H1 (cell line): Measurements from ENCODE around the gene SSH2. TPM values are rescaled to one million over a fixed set of nuclear protein-coding genes. Genes with fewer than 3 reads are reported as not detected.

Experiments used
- CTCF ChIA-PET: fragments of 300-600 bp; sonication (Branson Sonifier 250); formaldehyde crosslinking; loops from one replicate; lab custom pipeline; 2021; ENCODE audit not compliant: partially characterized antibody; lab: Charles Lee
- POLR2A ChIA-PET: fragments of 300-600 bp; sonication (Branson Sonifier 250); formaldehyde crosslinking; loops from one replicate; lab custom pipeline; 2021; ENCODE audit warnings: inconsistent platforms; ENCODE audit not compliant: partially characterized antibody; lab: Charles Lee
- DNase-seq, 2 experiments: peaks; one replicate each; pipeline versions ENCODE4 v3.0.0 to v3.0.0-alpha.2; 2010 to 2022; ENCODE audit warnings: low spot score in 2 of 2, low read depth in 1 of 2, mixed read lengths in 1 of 2
- FAIRE-seq: peaks from 2 replicates; lab custom pipeline; 2011; peaks lifted over from hg19 to GRCh38; lab: Jason Lieb, UNC
- H2AFZ ChIP-seq: 2 replicates; pipeline ENCODE4 v1.8.1; 2012; ENCODE audit warnings: low read length, inconsistent platforms
- H2AK5ac ChIP-seq: 2 replicates; pipeline ENCODE4 v1.6.1; 2013; ENCODE audit warnings: low read depth, low read length
- H2BK120ac ChIP-seq: replicated peaks from 2 replicates; pipeline ENCODE3; 2013; ENCODE audit warnings: low read depth, low read length, inconsistent platforms
- H2BK12ac ChIP-seq: 2 replicates; pipeline ENCODE4 v1.6.1; 2013; ENCODE audit warnings: low read depth, low read length
- H2BK15ac ChIP-seq: 2 replicates; pipeline ENCODE4 v1.6.1; 2013; ENCODE audit warnings: low read length
- H2BK20ac ChIP-seq: 2 replicates; pipeline ENCODE4 v1.6.1; 2013; ENCODE audit warnings: low read length
- H2BK5ac ChIP-seq: 2 replicates; pipeline ENCODE4 v1.6.1; 2013; ENCODE audit warnings: low read depth, low read length
- H3K14ac ChIP-seq: 2 replicates; pipeline ENCODE4 v1.6.1; 2013; ENCODE audit warnings: inconsistent platforms; ENCODE audit not compliant: insufficient read length
- H3K18ac ChIP-seq: 2 replicates; pipeline ENCODE4 v1.6.1; 2013; ENCODE audit warnings: low read length; ENCODE audit errors: extremely low read depth
- H3K23ac ChIP-seq: 2 replicates; pipeline ENCODE4 v1.6.1; 2013; ENCODE audit warnings: inconsistent platforms; ENCODE audit not compliant: insufficient read length
- H3K23me2 ChIP-seq: 2 replicates; pipeline ENCODE4 v1.6.1; 2013; ENCODE audit warnings: low read depth, low read length
- H3K27ac ChIP-seq: 2 replicates; pipeline ENCODE4 v1.6.1; 2011; ENCODE audit warnings: low read depth, low read length, inconsistent platforms
- H3K27me3 ChIP-seq, 4 experiments: replicated peaks in 1 of 4; 1 replicate in 1 of 4; 2 replicates in 3 of 4; pipeline versions ENCODE4 v1.6.1 to v1.8.1; 2011 to 2013; ENCODE audit warnings: low read length in 3 of 4, mild to moderate bottlenecking in 3 of 4, inconsistent platforms in 2 of 4, mixed read lengths in 2 of 4, moderate library complexity in 1 of 4; ENCODE audit not compliant: control insufficient read depth in 3 of 4, insufficient read depth in 3 of 4; ENCODE audit errors: extremely low read depth in 1 of 4
- H3K36me3 ChIP-seq, 4 experiments: 2 replicates each; pipeline versions ENCODE4 v1.6.1 to v1.8.1; 2011 to 2013; ENCODE audit warnings: mild to moderate bottlenecking in 4 of 4, low read length in 3 of 4, moderate library complexity in 2 of 4, control low read depth in 1 of 4, inconsistent platforms in 1 of 4; ENCODE audit not compliant: insufficient read depth in 4 of 4, control insufficient read depth in 2 of 4
- H3K4ac ChIP-seq: replicated peaks from 2 replicates; pipeline ENCODE3; 2013; ENCODE audit warnings: low read length, low read depth, mixed read lengths, inconsistent platforms; ENCODE audit not compliant: insufficient read length
- H3K4me1 ChIP-seq, 4 experiments: replicated peaks in 1 of 4; 1 replicate in 1 of 4; 2 replicates in 3 of 4; pipeline versions ENCODE4 v1.6.1 to v1.8.1; 2011 to 2013; ENCODE audit warnings: low read length in 3 of 4, inconsistent platforms in 2 of 4, mixed read lengths in 1 of 4; ENCODE audit not compliant: insufficient read depth in 4 of 4, control insufficient read depth in 3 of 4
- H3K4me2 ChIP-seq, 2 experiments: 2 replicates each; pipeline versions ENCODE4 v1.6.1 to v1.8.1; 2011 to 2013; ENCODE audit warnings: low read depth in 2 of 2, low read length in 2 of 2, control low read depth in 1 of 2, inconsistent platforms in 1 of 2, mild to moderate bottlenecking in 1 of 2; ENCODE audit not compliant: insufficient read depth in 1 of 2
- H3K4me3 ChIP-seq, 4 experiments: fragments of 200-600, 300-600 bp in 1 of 4; sonication (generic), shearing (Covaris generic), sonication (Bioruptor Twin) in 1 of 4; 2 replicates each; pipeline versions ENCODE4 v1.5.1 to v1.8.1; 2011 to 2016; ENCODE audit warnings: low read length in 4 of 4, low read depth in 3 of 4, control low read depth in 2 of 4, inconsistent platforms in 2 of 4, mild to moderate bottlenecking in 2 of 4, mixed read lengths in 1 of 4, moderate library complexity in 1 of 4; ENCODE audit not compliant: insufficient read depth in 2 of 4; ENCODE audit errors: extremely low read depth in 1 of 4
- H3K56ac ChIP-seq: replicated peaks from 2 replicates; pipeline ENCODE3; 2013; ENCODE audit warnings: low read depth, mild to moderate bottlenecking, mixed read lengths, low read length, inconsistent platforms; ENCODE audit not compliant: insufficient read length
- H3K79me1 ChIP-seq: 2 replicates; pipeline ENCODE4 v1.6.1; 2013; ENCODE audit warnings: low read depth, low read length, control low read depth
- H3K79me2 ChIP-seq, 2 experiments: 2 replicates each; pipeline versions ENCODE4 v1.6.1 to v1.8.1; 2012 to 2013; ENCODE audit warnings: low read length in 2 of 2, mild to moderate bottlenecking in 2 of 2, inconsistent platforms in 1 of 2; ENCODE audit not compliant: insufficient read depth in 2 of 2, control insufficient read depth in 1 of 2
- H3K9ac ChIP-seq, 4 experiments: replicated peaks in 1 of 4; 1 replicate in 1 of 4; 2 replicates in 3 of 4; pipeline versions ENCODE4 v1.6.1 to v1.8.1; 2011 to 2013; ENCODE audit warnings: low read depth in 3 of 4, low read length in 3 of 4, control low read depth in 2 of 4, mild to moderate bottlenecking in 2 of 4, moderate library complexity in 2 of 4, inconsistent platforms in 1 of 4; ENCODE audit errors: extremely low read depth in 1 of 4
- H3K9me3 ChIP-seq, 2 experiments: 2 replicates each; pipeline versions ENCODE4 v1.6.1 to v1.8.1; 2012 to 2013; ENCODE audit warnings: mild to moderate bottlenecking in 2 of 2, moderate library complexity in 2 of 2, control low read depth in 1 of 2, inconsistent platforms in 1 of 2, low read depth in 1 of 2, low read length in 1 of 2, mixed read lengths in 1 of 2; ENCODE audit not compliant: insufficient read depth in 2 of 2
- H4K20me1 ChIP-seq, 2 experiments: replicated peaks in 1 of 2; 2 replicates each; pipeline versions ENCODE3 to v1.8.1; 2011 to 2013; ENCODE audit warnings: inconsistent platforms in 2 of 2, low read length in 2 of 2, mild to moderate bottlenecking in 1 of 2; ENCODE audit not compliant: insufficient read depth in 2 of 2, control insufficient read depth in 1 of 2
- H4K5ac ChIP-seq: 2 replicates; pipeline ENCODE4 v1.6.1; 2013; ENCODE audit warnings: low read length, low read depth, mixed read lengths, inconsistent platforms; ENCODE audit not compliant: insufficient read length
- H4K8ac ChIP-seq: 2 replicates; pipeline ENCODE4 v1.8.0; 2013; ENCODE audit warnings: mild to moderate bottlenecking, moderate library complexity, low read length, inconsistent platforms; ENCODE audit not compliant: insufficient read depth; ENCODE audit errors: extremely low read depth
- H4K91ac ChIP-seq: replicated peaks from 2 replicates; pipeline ENCODE3; 2013; ENCODE audit warnings: low read length, mixed read lengths, inconsistent platforms; ENCODE audit not compliant: insufficient read length
- ASH2L ChIP-seq: fragments of 200-600, 300-600 bp; sonication (generic); IDR thresholded peaks from one replicate; pipeline ENCODE4 v1.7.1; 2017; ENCODE audit warnings: low read length
- BRCA1 ChIP-seq: IDR thresholded peaks from 2 replicates; pipeline ENCODE4 v1.6.1; 2012; ENCODE audit warnings: low read depth, low read length, improper control_type of control experiment
- CEBPB ChIP-seq: IDR thresholded peaks from 2 replicates; pipeline ENCODE4 v1.6.1; 2012; ENCODE audit warnings: low read depth, low read length
- KDM4A ChIP-seq: IDR thresholded peaks from one replicate; pipeline ENCODE4 v1.7.1; 2012; ENCODE audit warnings: low read depth, mild to moderate bottlenecking, moderate library complexity, low read length, inconsistent platforms; ENCODE audit not compliant: severe bottlenecking
- TBP ChIP-seq: IDR thresholded peaks from 2 replicates; pipeline ENCODE4 v1.6.1; 2011; ENCODE audit warnings: low read depth, low read length, improper control_type of control experiment
- TEAD4 ChIP-seq: IDR thresholded peaks from 2 replicates; pipeline ENCODE4 v1.6.1; 2012; ENCODE audit warnings: low read depth, low read length, inconsistent platforms, mixed read lengths
- WGBS, 2 experiments: shearing (Covaris generic) in 1 of 2; methylation state at CpG; one replicate each; pipeline versions ENCODE4 v1.1.6 to v1.1.7; 2013 to 2015; ENCODE audit warnings: low lambda C conversion rate in 2 of 2, mixed read lengths in 2 of 2, inconsistent platforms in 1 of 2, low coverage in 1 of 2, missing lambda C conversion rate in 1 of 2; ENCODE audit not compliant: insufficient replicate concordance in 2 of 2, insufficient coverage in 1 of 2, insufficient read length in 1 of 2; ENCODE audit errors: extremely low coverage in 1 of 2, missing lambda C conversion rate in 1 of 2; 5-methylcytosine and 5-hydroxymethylcytosine counted together
- polyA plus RNA-seq, 7 experiments: library from polyadenylated mRNA; depleted of rRNA in 3 of 7; stranded (reverse) in 5 of 7; unstranded in 2 of 7; fragments of >200 nt in 5 of 7; fragments of 200-250 nt in 2 of 7; gene quantifications; 1 replicate in 5 of 7; 2 replicates in 1 of 7; 4 replicates in 1 of 7; pipeline versions ENCODE4 v1.2.1 to v1.2.3, GENCODE V29; 2011 to 2013; ENCODE audit warnings: missing spikeins in 2 of 7, mixed read lengths in 2 of 7
- total RNA-seq: library from RNA; stranded (reverse); fragmentation: NEBNext Ultra II Directional; extraction: Animal tissue kit (Norgen Biotek cat#: 25700); gene quantifications from 2 replicates; pipeline ENCODE4 v1.2.1, GENCODE V29; 2021

Gene SSH2
- total and polyA plus RNA-seq, 2 of the 8 experiments (the other 6 are each of a cell fraction or from before 2014, with no cell fraction given), result 5.2 to 15.9 TPM

DNA sequence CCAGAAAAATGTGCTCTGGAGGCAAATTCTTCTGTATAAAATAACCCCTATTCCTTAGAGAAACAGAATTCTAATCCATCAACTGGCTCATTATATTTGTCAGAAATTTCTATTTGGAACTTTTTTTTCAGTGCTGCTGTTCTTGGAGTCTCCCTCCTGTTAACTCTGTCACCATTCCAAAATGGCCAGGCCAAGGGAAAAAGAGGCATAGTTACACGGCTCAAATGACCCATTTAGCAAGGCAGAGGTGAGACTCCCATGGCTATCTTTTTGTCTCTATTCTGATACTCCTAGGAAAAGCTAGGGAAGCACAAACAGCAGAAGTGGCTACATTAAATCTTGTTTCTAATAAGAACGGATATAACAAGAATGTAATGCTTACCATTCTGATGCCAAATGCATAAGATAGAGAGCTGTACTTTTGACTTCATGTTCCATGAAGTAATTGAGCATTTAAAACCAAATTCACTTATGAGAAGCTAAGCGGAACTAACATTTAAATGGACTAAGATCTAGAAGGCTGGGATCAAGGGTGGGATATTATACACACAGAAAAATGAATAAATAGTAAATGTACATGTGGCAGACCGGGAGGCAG lies 242.9 kb downstream of the SSH2 start:
- Histone ChIP-seq H3K23ac (no peak overlapping the region), H4K20me1 (no peaks in the 10 kb centered on the region), H3K4me2 (no peak overlapping the region), H2BK5ac (no peak overlapping the region), H3K56ac (no peak overlapping the region), H4K5ac (no peak overlapping the region), H3K36me3 (no peaks in the 10 kb centered on the region), H3K27me3 (no peaks in the 10 kb centered on the region), H2AFZ (no peak overlapping the region), H3K23me2 (no peaks in the 10 kb centered on the region), H3K4me1 (no peaks in the 10 kb centered on the region), H3K79me2 (no peaks in the 10 kb centered on the region), H3K4ac (no peak overlapping the region), H3K14ac (no peak overlapping the region), H4K8ac (no peak overlapping the region), H3K9me3 (no peaks in the 10 kb centered on the region), H2BK20ac (no peak overlapping the region), H3K4me3 (no peak overlapping the region), H2BK15ac (no peak overlapping the region), H3K9ac (no peak overlapping the region), H3K27ac (no peak overlapping the region), H2AK5ac (no peak overlapping the region), H2BK12ac (no peak overlapping the region), H3K18ac (no peak overlapping the region), H3K79me1 (no peaks in the 10 kb centered on the region), H4K91ac (no peak overlapping the region), H2BK120ac (no peak overlapping the region)
- POLR2A ChIA-PET, result no interaction called here
- DNase-seq, result no peak
- FAIRE-seq, result no peak
- CTCF ChIA-PET, result interaction anchor here (0.5 kb wide), 1 partner anchor 16 kb away, joined by 3 read pairs; no protein-coding TSS in a partner anchor
- WGBS, 2 experiments, result 88% methylated on average over 4 of the region's 4 CpGs; no CpG with 5 or more reads in 1 of the 2 experiments
- TF ChIP-seq BRCA1 (no peak), TEAD4 (no peak), CEBPB (no peak), ASH2L (no peak), TBP (no peak), KDM4A (no peak)
